ENCODE results near the gene PTPRG. TPM values are rescaled to one million over a fixed set of nuclear protein-coding genes. Genes with fewer than 3 reads are reported as not detected.

PTPRG gene
- total RNA-seq, 1 donor, result 41.0 TPM

DNA sequence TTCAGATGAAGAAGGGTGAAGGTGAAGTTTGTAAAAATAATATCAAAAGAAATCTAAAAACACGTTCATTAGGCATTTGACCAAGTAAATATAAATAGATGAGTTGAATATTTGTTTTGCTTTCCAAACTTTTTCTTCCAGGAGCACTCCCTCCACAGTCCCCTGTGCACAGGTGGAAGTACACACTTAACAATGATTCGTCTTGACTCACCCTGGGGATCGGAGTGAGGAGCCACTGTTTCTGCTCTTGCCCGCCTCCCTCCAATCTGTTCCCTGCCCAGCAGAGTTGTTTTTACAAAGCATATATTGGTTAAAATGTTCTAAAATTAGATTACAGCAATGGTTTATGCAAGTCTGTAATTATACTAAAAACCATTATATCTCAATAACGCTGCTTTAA lies 175.1 kb downstream of the PTPRG start:
- TF ChIP-seq, protein P1, sequence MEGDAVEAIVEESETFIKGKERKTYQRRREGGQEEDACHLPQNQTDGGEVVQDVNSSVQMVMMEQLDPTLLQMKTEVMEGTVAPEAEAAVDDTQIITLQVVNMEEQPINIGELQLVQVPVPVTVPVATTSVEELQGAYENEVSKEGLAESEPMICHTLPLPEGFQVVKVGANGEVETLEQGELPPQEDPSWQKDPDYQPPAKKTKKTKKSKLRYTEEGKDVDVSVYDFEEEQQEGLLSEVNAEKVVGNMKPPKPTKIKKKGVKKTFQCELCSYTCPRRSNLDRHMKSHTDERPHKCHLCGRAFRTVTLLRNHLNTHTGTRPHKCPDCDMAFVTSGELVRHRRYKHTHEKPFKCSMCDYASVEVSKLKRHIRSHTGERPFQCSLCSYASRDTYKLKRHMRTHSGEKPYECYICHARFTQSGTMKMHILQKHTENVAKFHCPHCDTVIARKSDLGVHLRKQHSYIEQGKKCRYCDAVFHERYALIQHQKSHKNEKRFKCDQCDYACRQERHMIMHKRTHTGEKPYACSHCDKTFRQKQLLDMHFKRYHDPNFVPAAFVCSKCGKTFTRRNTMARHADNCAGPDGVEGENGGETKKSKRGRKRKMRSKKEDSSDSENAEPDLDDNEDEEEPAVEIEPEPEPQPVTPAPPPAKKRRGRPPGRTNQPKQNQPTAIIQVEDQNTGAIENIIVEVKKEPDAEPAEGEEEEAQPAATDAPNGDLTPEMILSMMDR (IDR thresholded peaks at IDR 0.05; ENCODE audit: insufficient read depth, low read depth, low read length), result no peak
- DNase-seq (ENCODE audit: low read depth), result no peak
- H3K4me3 ChIP-seq (ENCODE audit: low read depth, low read length), result no peak overlapping the region

DNA sequence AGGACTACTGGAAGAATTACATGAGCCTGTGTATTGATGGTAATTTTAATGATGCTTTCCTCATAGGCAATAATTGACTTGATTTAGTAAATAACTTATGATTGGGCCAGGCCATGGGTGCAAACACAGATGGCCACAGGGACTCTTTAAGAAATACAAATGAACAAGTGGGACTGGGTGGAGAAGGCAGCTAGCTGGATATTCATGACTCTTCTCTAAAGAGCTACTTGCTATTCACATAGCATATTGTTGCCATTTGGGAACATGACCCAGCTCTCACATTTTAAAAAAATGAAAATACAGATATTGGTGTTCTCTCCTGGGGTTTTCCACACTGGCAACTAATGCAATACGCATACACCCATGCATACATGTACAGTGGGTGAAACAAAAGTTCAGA lies 178.3 kb downstream of the PTPRG start:
- TF ChIP-seq, protein P1 (IDR thresholded peaks at IDR 0.05; ENCODE audit: insufficient read depth, low read depth, low read length), result no peak
- DNase-seq (ENCODE audit: low read depth), result no peak
- H3K4me3 ChIP-seq (ENCODE audit: low read depth, low read length), result no peak overlapping the region

- TF ChIP-seq, protein P1 (IDR thresholded peaks at IDR 0.05; ENCODE audit: insufficient read depth, low read depth, low read length), result no peak
- no peak for DNase-seq (ENCODE audit: low read depth)
- H3K4me3 ChIP-seq (ENCODE audit: low read depth, low read length), result no peak overlapping the region
These were observed 179.1 kb downstream of the PTPRG start for GRCh38 chr3:61740494-61740893.

DNA sequence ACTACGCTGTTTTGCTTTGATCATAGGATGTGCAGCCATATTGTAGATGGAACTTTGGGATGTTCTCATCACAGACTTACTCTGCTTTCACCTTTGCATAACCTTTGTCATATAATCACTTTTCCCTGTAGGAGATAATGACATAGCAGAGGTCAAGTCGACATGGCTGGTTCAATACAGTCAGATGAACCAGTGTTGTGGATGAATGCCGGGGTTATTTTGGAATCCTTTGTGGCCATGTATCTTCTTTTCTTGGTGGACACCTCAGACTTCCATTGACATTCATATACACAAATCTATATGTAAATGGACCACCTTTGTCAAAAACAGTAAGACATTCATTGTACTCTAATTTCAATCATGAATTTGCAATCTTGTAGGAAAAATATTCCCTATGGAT lies 180.2 kb downstream of the PTPRG start:
- TF ChIP-seq, protein P1 (IDR thresholded peaks at IDR 0.05; ENCODE audit: insufficient read depth, low read depth, low read length), result no peak
- H3K4me3 ChIP-seq (ENCODE audit: low read depth, low read length), result no peak overlapping the region
- DNase-seq (ENCODE audit: low read depth), result no peak

GRCh38 chr3:61742006-61742405 lies 180.6 kb downstream of the PTPRG start:
- DNase-seq (ENCODE audit: low read depth), result no peak
- TF ChIP-seq, protein P1 (IDR thresholded peaks at IDR 0.05; ENCODE audit: insufficient read depth, low read depth, low read length), result no peak
- H3K4me3 ChIP-seq (ENCODE audit: low read depth, low read length), result no peak overlapping the region

DNA sequence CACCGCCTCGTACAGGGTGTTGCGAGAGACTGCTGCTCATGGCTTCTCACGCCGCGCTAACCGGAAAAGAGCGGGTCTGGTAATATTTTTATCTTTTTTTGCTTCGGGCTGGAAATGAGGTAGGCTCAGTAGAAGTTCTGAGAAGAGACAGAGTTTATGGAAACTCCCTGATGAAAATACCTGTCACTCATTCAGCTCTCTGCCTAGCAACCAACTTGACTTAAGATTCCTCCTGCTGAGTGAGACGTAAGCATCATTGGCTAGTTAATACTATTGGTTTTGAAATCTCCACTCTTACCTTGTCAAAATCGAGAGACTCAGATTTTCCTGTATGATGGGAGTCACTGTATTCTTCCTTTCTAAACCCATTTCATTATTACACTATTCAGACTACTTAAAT lies 181.7 kb downstream of the PTPRG start:
- TF ChIP-seq, protein P1 (IDR thresholded peaks at IDR 0.05; ENCODE audit: insufficient read depth, low read depth, low read length), result no peak
- no peak overlapping the region for H3K4me3 ChIP-seq (ENCODE audit: low read depth, low read length)
- no peak for DNase-seq (ENCODE audit: low read depth)

DNA sequence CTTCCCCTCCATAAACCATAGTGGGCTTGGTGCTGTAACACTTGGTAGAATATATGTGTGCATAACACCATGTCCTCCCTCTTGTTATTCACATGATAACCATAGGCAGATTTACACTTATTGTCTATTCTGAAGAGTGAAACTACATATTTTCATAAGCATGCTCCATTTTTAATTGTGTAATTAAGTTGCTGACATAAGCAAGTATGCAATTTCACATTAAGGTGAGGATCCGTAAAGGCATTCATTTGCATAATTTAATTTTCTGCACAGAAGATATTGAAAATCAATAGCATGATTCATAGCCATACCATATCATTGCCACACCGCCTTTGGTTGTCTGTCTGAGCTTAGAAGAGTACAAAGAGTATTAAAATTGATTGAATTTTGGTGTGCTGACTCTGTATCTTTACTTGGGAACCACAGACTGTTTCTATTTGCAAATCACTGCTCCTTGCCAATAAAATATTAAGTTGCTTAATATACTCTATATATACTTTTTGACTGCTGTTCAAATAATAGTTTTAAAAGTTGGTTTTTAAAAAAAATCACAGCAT lies 182.4 kb downstream of the PTPRG start:
- TF ChIP-seq, protein P1 (IDR thresholded peaks at IDR 0.05; ENCODE audit: insufficient read depth, low read depth, low read length), result no peak
- H3K4me3 ChIP-seq (ENCODE audit: low read depth, low read length), result no peak overlapping the region
- no peak for DNase-seq (ENCODE audit: low read depth)
